ENCODE measurements around the gene JAM2.

The JAM2 gene

DNA sequence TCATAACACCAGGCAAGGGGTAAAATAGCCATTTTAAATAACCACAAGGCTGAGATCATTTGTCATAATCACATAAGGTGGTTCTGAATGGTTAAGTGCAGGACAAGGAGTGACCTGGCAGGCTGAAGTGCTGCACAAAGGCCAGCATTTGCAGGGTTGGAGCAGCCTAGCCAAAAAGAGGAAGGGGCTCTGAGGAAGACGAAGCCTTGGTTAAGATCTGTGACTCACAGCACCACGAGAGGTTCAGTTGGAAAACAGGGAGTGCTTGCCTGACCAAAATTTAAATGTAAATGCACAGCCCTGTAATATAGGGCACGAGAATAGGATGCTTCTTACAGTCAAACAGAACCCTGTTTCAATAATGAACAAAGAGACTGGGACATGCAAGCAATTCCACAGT lies 83.6 kb downstream of the JAM2 start:
- TF ChIP-seq, protein P1, sequence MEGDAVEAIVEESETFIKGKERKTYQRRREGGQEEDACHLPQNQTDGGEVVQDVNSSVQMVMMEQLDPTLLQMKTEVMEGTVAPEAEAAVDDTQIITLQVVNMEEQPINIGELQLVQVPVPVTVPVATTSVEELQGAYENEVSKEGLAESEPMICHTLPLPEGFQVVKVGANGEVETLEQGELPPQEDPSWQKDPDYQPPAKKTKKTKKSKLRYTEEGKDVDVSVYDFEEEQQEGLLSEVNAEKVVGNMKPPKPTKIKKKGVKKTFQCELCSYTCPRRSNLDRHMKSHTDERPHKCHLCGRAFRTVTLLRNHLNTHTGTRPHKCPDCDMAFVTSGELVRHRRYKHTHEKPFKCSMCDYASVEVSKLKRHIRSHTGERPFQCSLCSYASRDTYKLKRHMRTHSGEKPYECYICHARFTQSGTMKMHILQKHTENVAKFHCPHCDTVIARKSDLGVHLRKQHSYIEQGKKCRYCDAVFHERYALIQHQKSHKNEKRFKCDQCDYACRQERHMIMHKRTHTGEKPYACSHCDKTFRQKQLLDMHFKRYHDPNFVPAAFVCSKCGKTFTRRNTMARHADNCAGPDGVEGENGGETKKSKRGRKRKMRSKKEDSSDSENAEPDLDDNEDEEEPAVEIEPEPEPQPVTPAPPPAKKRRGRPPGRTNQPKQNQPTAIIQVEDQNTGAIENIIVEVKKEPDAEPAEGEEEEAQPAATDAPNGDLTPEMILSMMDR (IDR thresholded peaks at IDR 0.05; ENCODE audit: borderline replicate concordance, control extremely low read depth, extremely low read depth, insufficient read depth, missing control alignments) = no peak
- in situ Hi-C loops (cut with MboI; ENCODE audit: low sequenced_read_pairs, unreplicated experiment) = no loop called here
- no peak for DNase-seq (ENCODE audit: low spot score)

DNA sequence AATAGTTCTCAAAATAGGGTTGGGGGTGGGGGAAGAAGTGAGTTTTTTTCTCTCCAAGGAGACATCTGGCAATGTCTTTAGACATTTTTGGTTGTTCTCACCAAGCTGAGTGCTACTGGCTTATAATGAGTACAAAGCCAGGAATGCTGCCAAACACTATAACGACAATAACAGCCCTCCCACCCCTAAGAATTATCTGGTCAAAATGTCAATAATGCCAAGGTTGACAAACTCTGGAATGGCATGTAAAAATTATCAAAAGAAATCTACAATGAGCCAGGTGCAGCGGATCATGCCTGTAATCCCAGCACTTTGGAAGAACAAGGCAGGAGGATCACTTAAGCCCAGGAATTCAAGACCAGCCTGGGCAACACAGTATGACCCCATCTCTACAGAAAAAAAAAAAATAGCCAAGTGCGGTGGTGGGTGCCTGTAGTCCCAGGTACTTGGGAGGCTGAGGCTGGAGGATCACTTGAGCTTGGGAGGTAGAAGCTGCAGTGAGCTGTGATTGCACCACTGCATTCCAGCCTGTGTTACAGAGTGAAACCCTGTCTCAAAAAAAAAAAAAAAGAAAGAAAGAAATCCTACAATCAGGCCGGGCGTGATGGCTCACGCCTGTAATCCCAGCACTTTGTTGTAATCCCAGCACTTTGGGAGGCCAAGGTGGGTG lies 93.2 kb downstream of the JAM2 start:
- no peak for DNase-seq (ENCODE audit: low spot score)
- TF ChIP-seq, protein P1 (IDR thresholded peaks at IDR 0.05; ENCODE audit: borderline replicate concordance, control extremely low read depth, extremely low read depth, insufficient read depth, missing control alignments) = no peak
- in situ Hi-C loops (cut with MboI; ENCODE audit: low sequenced_read_pairs, unreplicated experiment) = no loop called here

DNA sequence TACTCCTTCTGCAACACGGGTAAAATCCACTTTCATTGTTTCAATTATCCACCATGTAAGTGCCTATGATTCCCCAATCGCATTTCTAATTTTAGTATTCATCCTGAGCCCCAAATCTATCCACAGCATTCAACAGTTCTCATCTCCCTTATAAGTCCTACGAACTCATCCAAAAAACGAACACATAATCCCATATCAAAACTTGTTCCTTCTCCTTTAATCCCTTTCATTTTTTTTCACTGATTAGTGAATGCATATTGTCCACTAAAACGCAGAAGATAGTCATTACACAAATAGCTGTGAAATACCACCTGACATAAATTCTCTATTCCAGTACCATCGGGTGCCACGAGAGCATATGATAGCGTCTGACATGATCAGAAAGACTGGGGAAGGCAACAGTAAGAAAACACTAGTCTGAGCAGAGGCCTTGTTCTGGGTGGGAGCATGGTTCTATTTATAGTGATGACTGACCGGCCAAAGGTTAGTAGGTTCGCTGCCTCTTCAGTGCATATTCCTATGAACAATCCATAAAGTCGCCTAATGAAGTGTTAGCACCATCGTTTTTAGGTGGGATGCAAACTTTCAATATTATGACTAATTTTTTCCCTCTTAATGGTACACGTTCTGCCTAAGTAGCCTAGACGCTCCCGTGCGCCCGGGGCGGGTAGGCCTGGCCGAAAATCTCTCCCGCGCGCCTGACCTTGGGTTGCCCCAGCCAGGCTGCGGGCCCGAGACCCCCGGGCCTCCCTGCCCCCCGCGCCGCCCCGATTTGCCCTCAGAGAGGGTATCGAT lies 95.0 kb downstream of the JAM2 start:
- in situ Hi-C loops (cut with MboI; ENCODE audit: low sequenced_read_pairs, unreplicated experiment) = no loop called here
- TF ChIP-seq, protein P1 (IDR thresholded peaks at IDR 0.05; ENCODE audit: borderline replicate concordance, control extremely low read depth, extremely low read depth, insufficient read depth, missing control alignments) = no peak
- peak; percentile 40 for DNase-seq (ENCODE audit: low spot score)

DNA sequence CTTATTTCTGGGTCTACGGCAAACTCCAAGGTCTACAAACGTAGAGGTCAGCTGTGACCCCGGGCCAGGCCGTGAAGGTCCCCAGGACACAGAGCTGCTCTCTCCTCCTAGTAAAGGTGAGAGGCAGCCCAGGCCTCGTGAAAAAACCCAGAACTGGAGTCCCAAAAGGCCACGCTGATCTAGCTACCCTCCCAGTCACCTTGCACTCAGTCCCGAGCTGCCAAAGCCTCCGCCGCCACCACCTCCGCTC lies 95.5 kb downstream of the JAM2 start:
- no peak for DNase-seq (ENCODE audit: low spot score)
- in situ Hi-C loops (cut with MboI; ENCODE audit: low sequenced_read_pairs, unreplicated experiment) = no loop called here
- TF ChIP-seq, protein P1 (IDR thresholded peaks at IDR 0.05; ENCODE audit: borderline replicate concordance, control extremely low read depth, extremely low read depth, insufficient read depth, missing control alignments) = no peak

DNA sequence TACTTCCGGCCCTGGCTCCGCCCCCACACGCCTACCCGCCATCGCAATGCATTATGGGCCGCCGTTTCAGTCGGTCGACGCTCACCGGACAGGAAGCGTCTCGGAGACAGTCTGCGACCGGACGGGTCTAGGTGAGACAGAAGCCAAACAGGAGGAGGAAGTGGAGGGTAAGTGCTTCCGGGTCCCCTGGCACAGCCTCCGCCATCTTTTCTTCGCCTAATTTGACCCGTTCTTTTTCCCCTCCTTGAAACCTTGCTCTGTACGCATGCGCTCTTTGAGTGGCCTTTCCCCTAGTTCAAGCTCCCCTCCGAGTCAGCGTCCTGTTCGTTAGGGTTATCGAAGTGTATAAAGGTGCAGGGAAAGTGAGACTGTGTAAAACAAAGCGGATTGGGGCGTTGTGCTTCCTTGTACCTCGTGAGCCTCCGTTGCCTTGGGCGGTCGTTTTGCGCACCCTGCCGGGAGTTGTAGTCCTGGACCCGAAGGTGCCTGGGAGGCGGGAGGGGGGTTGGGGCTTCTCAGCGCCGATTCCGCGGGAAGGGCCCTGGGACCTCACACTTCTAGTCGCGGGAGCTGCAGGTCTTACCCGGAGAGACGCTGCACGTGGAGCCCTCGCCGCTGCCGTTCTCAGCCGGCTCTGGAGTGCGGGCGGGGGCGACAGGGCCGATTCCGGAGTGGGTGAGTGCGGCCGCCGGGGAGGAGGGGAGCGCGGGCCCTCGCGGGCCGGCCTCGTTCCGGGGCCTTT lies 96.0 kb downstream of the JAM2 start, which contains the start of the genes ATP5PF and GABPA:
Gene ATP5PF (minus strand): TSS at position 1 of the 742 bp plus-strand sequence. CDS start 5,110 bp downstream, outside the sequence.
Gene GABPA (plus strand): TSS at position 69 of the 742 bp plus-strand sequence. CDS start 6,627 bp downstream, outside the sequence.
- in situ Hi-C loops (cut with MboI; ENCODE audit: low sequenced_read_pairs, unreplicated experiment) = no loop called here
- peak; percentile 92 for DNase-seq (ENCODE audit: low spot score)

More for the DNA sequence above, 96.0 kb downstream of the JAM2 start, which contains the start of the genes ATP5PF and GABPA:
- TF ChIP-seq, protein P1 (IDR thresholded peaks at IDR 0.05; ENCODE audit: borderline replicate concordance, control extremely low read depth, extremely low read depth, insufficient read depth, missing control alignments) = no peak
